WTC11 (cell line): ENCODE data around the gene LSM11. TPM values are rescaled to one million over a fixed set of nuclear protein-coding genes. Genes with fewer than 3 reads are reported as not detected.

ENCODE experiments used
- ATAC-seq: fragments of 200-7000 bp; cut with Tn5 transposase; 2 replicates; pipeline ENCODE4 v1.10.0; 2021; ENCODE audit warnings: mild to moderate bottlenecking, moderate library complexity
- CTCF ChIA-PET: fragments of 300-600 bp; sonication (Branson Sonifier 250); formaldehyde crosslinking; loops from one replicate; lab custom pipeline; 2021; ENCODE audit warnings: antibody characterized with exemption; lab: Charles Lee
- POLR2A ChIA-PET: fragments of 350-600 bp; sonication (Branson Sonifier 250); formaldehyde crosslinking; loops from one replicate; lab custom pipeline; 2021; ENCODE audit warnings: antibody characterized with exemption; lab: Charles Lee
- DNase-seq: peaks from one replicate; pipeline ENCODE4 v3.0.0; 2021; ENCODE audit warnings: low spot score
- H3K27ac Mint-ChIP-seq: 2 replicates; pipeline ENCODE4 v1.8.0; 2021; ENCODE audit warnings: mixed read lengths
- H3K27me3 Mint-ChIP-seq: 2 replicates; pipeline ENCODE4 v1.8.0; 2021; ENCODE audit warnings: low read depth, mild to moderate bottlenecking, moderate library complexity, mixed read lengths
- H3K36me3 Mint-ChIP-seq: 2 replicates; pipeline ENCODE4 v1.8.0; 2021; ENCODE audit warnings: mixed read lengths
- H3K4me1 Mint-ChIP-seq: 2 replicates; pipeline ENCODE4 v1.8.0; 2022; ENCODE audit warnings: mixed read lengths
- H3K4me3 Mint-ChIP-seq: 2 replicates; pipeline ENCODE4 v1.8.0; 2021; ENCODE audit warnings: mild to moderate bottlenecking, moderate library complexity, mixed read lengths
- H3K9me3 Mint-ChIP-seq: 2 replicates; pipeline ENCODE4 v1.8.0; 2021; ENCODE audit warnings: mixed read lengths
- ESRRA ChIP-seq: sonication (generic); formaldehyde crosslinking; IDR thresholded peaks from 2 replicates; pipeline ENCODE4 v1.8.1; 2022; ENCODE audit warnings: mild to moderate bottlenecking, missing genetic modification reagents, borderline replicate concordance
- ETV6 ChIP-seq: sonication (generic); formaldehyde crosslinking; IDR thresholded peaks from 2 replicates; pipeline ENCODE4 v1.8.1; 2022; ENCODE audit warnings: mild to moderate bottlenecking, missing genetic modification reagents
- FOXK1 ChIP-seq: sonication (generic); formaldehyde crosslinking; IDR thresholded peaks from 2 replicates; pipeline ENCODE4 v1.8.0; 2022; ENCODE audit warnings: mild to moderate bottlenecking, moderate library complexity, missing genetic modification reagents
- FOXP1 ChIP-seq: sonication (generic); formaldehyde crosslinking; IDR thresholded peaks from 2 replicates; pipeline ENCODE4 v1.8.0; 2022; ENCODE audit warnings: missing genetic modification reagents, mild to moderate bottlenecking, moderate library complexity, borderline replicate concordance
- GABPB1 ChIP-seq: sonication (generic); formaldehyde crosslinking; IDR thresholded peaks from 2 replicates; pipeline ENCODE4 v1.8.1; 2023; ENCODE audit warnings: mild to moderate bottlenecking, missing genetic modification reagents
- IRF2 ChIP-seq: sonication (generic); formaldehyde crosslinking; IDR thresholded peaks from 2 replicates; pipeline ENCODE4 v1.8.0; 2022; ENCODE audit warnings: low read depth, missing genetic modification reagents, borderline replicate concordance
- KAT7 ChIP-seq: sonication (generic); formaldehyde crosslinking; IDR thresholded peaks from 2 replicates; pipeline ENCODE4 v1.8.1; 2023; ENCODE audit warnings: missing genetic modification reagents, mild to moderate bottlenecking, borderline replicate concordance
- NFATC4 ChIP-seq: fragments of 250-450 bp; sonication (Bioruptor Pico); IDR thresholded peaks from 2 replicates; pipeline ENCODE4 v1.9.0; 2021; ENCODE audit warnings: mild to moderate bottlenecking
- NFYB ChIP-seq: sonication (generic); formaldehyde crosslinking; conservative IDR thresholded peaks from 2 replicates; pipeline ENCODE4 v1.8.0; 2022; ENCODE audit warnings: low read depth, missing genetic modification reagents
- NR1H2 ChIP-seq: sonication (generic); formaldehyde crosslinking; IDR thresholded peaks from 2 replicates; pipeline ENCODE4 v1.9.0; 2021; ENCODE audit warnings: mild to moderate bottlenecking, moderate library complexity, missing genetic modification reagents
- NR3C1 ChIP-seq: sonication (generic); formaldehyde crosslinking; conservative IDR thresholded peaks from 2 replicates; pipeline ENCODE4 v1.8.1; 2023; ENCODE audit warnings: low read depth, mild to moderate bottlenecking, missing genetic modification reagents
- OVOL2 ChIP-seq: fragments of 250-450 bp; sonication (Bioruptor Pico); IDR thresholded peaks from 2 replicates; pipeline ENCODE4 v1.9.0; 2021; ENCODE audit warnings: mild to moderate bottlenecking, borderline replicate concordance
- SMAD4 ChIP-seq: sonication (generic); formaldehyde crosslinking; IDR thresholded peaks from 2 replicates; pipeline ENCODE4 v1.8.0; 2022; ENCODE audit warnings: mild to moderate bottlenecking, missing genetic modification reagents
- SOX15 ChIP-seq: fragments of 250-450 bp; sonication (Bioruptor Pico); IDR thresholded peaks from 2 replicates; pipeline ENCODE4 v1.9.0; 2021; ENCODE audit warnings: mild to moderate bottlenecking
- TEAD1 ChIP-seq: sonication (generic); formaldehyde crosslinking; IDR thresholded peaks from 2 replicates; pipeline ENCODE4 v1.8.0; 2022; ENCODE audit warnings: mild to moderate bottlenecking, missing genetic modification reagents
- TP53 ChIP-seq: sonication (generic); formaldehyde crosslinking; IDR thresholded peaks from 2 replicates; pipeline ENCODE4 v1.8.1; 2023; ENCODE audit warnings: mild to moderate bottlenecking, missing genetic modification reagents
- ZNF263 ChIP-seq: sonication (generic); formaldehyde crosslinking; IDR thresholded peaks from 2 replicates; pipeline ENCODE4 v1.8.1; 2022; ENCODE audit warnings: low read depth, mild to moderate bottlenecking, moderate library complexity, missing genetic modification reagents
- ZNF317 ChIP-seq: sonication (generic); formaldehyde crosslinking; IDR thresholded peaks from 2 replicates; pipeline ENCODE4 v1.8.1; 2023; ENCODE audit warnings: low read depth, mild to moderate bottlenecking, moderate library complexity, missing genetic modification reagents, borderline replicate concordance
- ZNF396 ChIP-seq: fragments of 250-450 bp; sonication (Bioruptor Pico); IDR thresholded peaks from 2 replicates; pipeline ENCODE4 v1.8.0; 2021; ENCODE audit warnings: mild to moderate bottlenecking, moderate library complexity, borderline replicate concordance
- ZNF416 ChIP-seq: fragments of 250-450 bp; sonication (Bioruptor Pico); IDR thresholded peaks from 2 replicates; pipeline ENCODE4 v1.9.0; 2021; ENCODE audit warnings: mild to moderate bottlenecking, inconsistent platforms
- ZNF423 ChIP-seq: fragments of 250-450 bp; sonication (Bioruptor Pico); IDR thresholded peaks from 2 replicates; pipeline ENCODE4 v2.1.2; 2022; ENCODE audit warnings: mild to moderate bottlenecking, moderate library complexity
- ZNF671 ChIP-seq: fragments of 250-450 bp; sonication (Bioruptor Pico); IDR thresholded peaks from 2 replicates; pipeline ENCODE4 v1.8.0; 2021; ENCODE audit warnings: mild to moderate bottlenecking
- total RNA-seq: library from RNA; stranded (reverse); gene quantifications from 3 replicates; pipeline ENCODE4 v1.2.3, GENCODE V29; 2021
- TF ChIP-seq, protein P1 (sequence below): sonication (generic); formaldehyde crosslinking; IDR thresholded peaks from 2 replicates; pipeline ENCODE4 v1.8.1; 2023; ENCODE audit warnings: mild to moderate bottlenecking, missing genetic modification reagents, moderate library complexity
- TF ChIP-seq, protein P2 (sequence below): sonication (generic); formaldehyde crosslinking; IDR thresholded peaks from 2 replicates; pipeline ENCODE4 v1.8.1; 2022; ENCODE audit warnings: low read depth, mild to moderate bottlenecking, moderate library complexity, missing genetic modification reagents, borderline replicate concordance
- TF ChIP-seq, protein P3 (sequence below): sonication (generic); formaldehyde crosslinking; IDR thresholded peaks from 2 replicates; pipeline ENCODE4 v1.8.0; 2023; ENCODE audit warnings: mild to moderate bottlenecking, missing genetic modification reagents
- TF ChIP-seq, protein P4 (sequence below): sonication (generic); formaldehyde crosslinking; IDR thresholded peaks from 2 replicates; pipeline ENCODE4 v1.8.1; 2022; ENCODE audit warnings: mild to moderate bottlenecking, moderate library complexity, missing genetic modification reagents
- TF ChIP-seq, protein P5 (sequence below): fragments of 250-450 bp; sonication (Bioruptor Pico); IDR thresholded peaks from 2 replicates; pipeline ENCODE4 v1.9.0; 2021; ENCODE audit warnings: mild to moderate bottlenecking
- TF ChIP-seq, protein P6 (sequence below): sonication (generic); formaldehyde crosslinking; IDR thresholded peaks from 2 replicates; pipeline ENCODE4 v1.8.1; 2023; ENCODE audit warnings: mild to moderate bottlenecking, missing genetic modification reagents
- TF ChIP-seq, protein P7 (sequence below): sonication (generic); formaldehyde crosslinking; IDR thresholded peaks from 2 replicates; pipeline ENCODE4 v1.8.0; 2023; ENCODE audit warnings: missing genetic modification reagents

Gene LSM11
- total RNA-seq, 1 experiment from 2014 or later: 5.2 TPM

DNA sequence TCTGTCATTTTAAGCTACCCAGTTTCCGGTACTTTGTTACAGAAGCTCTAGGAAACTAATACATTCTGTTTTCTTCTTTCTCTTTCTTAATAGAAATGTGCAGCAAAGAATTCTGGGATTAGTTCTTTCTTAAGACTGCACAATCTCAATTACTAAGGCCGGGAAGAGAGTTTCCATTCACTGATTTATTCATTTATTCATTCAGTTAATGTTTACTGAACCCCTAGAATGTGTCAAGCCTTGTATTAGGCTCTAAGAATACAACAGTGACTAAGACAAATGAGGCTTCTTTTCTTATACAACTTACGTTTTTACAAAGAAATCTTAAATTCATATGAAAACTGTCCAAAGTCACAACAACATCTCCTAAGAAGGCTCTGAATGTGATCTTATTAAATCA lies 39.8 kb upstream of the LSM11 start (continued):
- TF ChIP-seq NR3C1 (CRISPR knock-in tag): no peak
- TF ChIP-seq, protein P1, sequence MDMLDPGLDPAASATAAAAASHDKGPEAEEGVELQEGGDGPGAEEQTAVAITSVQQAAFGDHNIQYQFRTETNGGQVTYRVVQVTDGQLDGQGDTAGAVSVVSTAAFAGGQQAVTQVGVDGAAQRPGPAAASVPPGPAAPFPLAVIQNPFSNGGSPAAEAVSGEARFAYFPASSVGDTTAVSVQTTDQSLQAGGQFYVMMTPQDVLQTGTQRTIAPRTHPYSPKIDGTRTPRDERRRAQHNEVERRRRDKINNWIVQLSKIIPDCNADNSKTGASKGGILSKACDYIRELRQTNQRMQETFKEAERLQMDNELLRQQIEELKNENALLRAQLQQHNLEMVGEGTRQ (CRISPR knock-in tag): no peak
- no peak for TF ChIP-seq SOX15
- TF ChIP-seq OVOL2: no peak
- TF ChIP-seq ETV6 (CRISPR knock-in tag): no peak
- no peak for TF ChIP-seq ZNF671 (CRISPR knock-in tag)
- no peak for TF ChIP-seq ESRRA (CRISPR knock-in tag)
- no peak for TF ChIP-seq FOXK1 (CRISPR knock-in tag)

DNA sequence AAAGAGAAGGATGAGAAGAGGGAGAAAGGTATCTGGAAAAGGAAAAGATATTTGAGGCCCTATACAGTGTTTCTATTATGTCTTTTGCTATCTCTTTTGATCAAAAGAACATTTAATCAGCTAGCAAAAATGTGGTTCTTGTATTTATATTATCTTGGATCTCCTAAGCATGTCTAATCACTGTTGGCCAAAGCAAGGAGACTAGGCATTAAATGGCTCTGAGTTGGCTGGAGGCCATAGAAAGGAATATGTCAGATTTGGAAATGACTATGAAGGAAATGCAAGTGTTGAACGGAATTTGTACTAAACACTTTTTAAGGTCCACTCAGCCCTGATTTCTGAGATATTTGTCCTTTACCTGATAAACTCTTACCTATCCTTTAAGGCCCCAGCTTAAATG lies 34.6 kb upstream of the LSM11 start:
- DNase-seq: no peak
- Mint-ChIP-seq H3K36me3 (no peaks in the 10 kb centered on the region), H3K9me3 (no peaks in the 10 kb centered on the region), H3K4me3 (no peak overlapping the region), H3K4me1 (no peaks in the 10 kb centered on the region), H3K27me3 (no peaks in the 10 kb centered on the region), H3K27ac (no peak overlapping the region)
- CTCF ChIA-PET: interaction anchor here (1.1 kb wide), 1 partner anchor 35 kb away, joined by 3 read pairs; the partner anchor contains the start of gene LSM11
- POLR2A ChIA-PET: no interaction called here
- TF ChIP-seq ZNF423 (CRISPR knock-in tag) (no peak), NR1H2 (no peak), SMAD4 (CRISPR knock-in tag) (no peak), ZNF317 (no peak), GABPB1 (no peak), TEAD1 (no peak), ETV6 (CRISPR knock-in tag) (no peak), ZNF396 (CRISPR knock-in tag) (no peak), ZNF263 (CRISPR knock-in tag) (no peak), NFYB (CRISPR knock-in tag) (no peak), NFATC4 (no peak), ESRRA (CRISPR knock-in tag) (no peak), ZNF416 (CRISPR knock-in tag) (no peak), SOX15 (no peak)
- TF ChIP-seq, protein P2, sequence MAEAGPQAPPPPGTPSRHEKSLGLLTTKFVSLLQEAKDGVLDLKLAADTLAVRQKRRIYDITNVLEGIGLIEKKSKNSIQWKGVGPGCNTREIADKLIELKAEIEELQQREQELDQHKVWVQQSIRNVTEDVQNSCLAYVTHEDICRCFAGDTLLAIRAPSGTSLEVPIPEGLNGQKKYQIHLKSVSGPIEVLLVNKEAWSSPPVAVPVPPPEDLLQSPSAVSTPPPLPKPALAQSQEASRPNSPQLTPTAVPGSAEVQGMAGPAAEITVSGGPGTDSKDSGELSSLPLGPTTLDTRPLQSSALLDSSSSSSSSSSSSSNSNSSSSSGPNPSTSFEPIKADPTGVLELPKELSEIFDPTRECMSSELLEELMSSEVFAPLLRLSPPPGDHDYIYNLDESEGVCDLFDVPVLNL (CRISPR knock-in tag): no peak
- TF ChIP-seq, protein P3, sequence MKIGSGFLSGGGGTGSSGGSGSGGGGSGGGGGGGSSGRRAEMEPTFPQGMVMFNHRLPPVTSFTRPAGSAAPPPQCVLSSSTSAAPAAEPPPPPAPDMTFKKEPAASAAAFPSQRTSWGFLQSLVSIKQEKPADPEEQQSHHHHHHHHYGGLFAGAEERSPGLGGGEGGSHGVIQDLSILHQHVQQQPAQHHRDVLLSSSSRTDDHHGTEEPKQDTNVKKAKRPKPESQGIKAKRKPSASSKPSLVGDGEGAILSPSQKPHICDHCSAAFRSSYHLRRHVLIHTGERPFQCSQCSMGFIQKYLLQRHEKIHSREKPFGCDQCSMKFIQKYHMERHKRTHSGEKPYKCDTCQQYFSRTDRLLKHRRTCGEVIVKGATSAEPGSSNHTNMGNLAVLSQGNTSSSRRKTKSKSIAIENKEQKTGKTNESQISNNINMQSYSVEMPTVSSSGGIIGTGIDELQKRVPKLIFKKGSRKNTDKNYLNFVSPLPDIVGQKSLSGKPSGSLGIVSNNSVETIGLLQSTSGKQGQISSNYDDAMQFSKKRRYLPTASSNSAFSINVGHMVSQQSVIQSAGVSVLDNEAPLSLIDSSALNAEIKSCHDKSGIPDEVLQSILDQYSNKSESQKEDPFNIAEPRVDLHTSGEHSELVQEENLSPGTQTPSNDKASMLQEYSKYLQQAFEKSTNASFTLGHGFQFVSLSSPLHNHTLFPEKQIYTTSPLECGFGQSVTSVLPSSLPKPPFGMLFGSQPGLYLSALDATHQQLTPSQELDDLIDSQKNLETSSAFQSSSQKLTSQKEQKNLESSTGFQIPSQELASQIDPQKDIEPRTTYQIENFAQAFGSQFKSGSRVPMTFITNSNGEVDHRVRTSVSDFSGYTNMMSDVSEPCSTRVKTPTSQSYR (CRISPR knock-in tag): no peak
- TF ChIP-seq, protein P4, sequence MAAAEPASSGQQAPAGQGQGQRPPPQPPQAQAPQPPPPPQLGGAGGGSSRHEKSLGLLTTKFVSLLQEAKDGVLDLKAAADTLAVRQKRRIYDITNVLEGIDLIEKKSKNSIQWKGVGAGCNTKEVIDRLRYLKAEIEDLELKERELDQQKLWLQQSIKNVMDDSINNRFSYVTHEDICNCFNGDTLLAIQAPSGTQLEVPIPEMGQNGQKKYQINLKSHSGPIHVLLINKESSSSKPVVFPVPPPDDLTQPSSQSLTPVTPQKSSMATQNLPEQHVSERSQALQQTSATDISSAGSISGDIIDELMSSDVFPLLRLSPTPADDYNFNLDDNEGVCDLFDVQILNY (CRISPR knock-in tag): no peak
- ATAC-seq: no peak

DNA sequence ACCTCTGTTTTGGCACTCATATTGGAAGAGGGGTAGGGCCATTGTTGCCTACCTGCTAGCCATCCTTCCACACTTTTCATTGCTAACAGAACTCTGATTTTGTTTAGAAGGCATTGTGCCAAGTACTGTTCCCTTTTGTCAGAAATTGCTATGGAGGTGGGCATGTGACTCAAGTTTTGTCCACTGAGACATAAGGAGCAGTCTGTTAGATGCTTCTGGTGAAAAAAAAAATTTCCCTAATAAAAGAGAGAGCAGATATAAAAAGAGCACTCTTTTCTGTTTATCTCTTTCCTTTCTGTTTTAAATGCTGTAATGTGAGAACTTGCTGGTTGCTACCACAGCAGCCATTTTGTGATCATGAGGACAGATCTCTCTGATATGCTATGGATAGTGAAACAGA lies 34.2 kb upstream of the LSM11 start:
- ATAC-seq (no peak), DNase-seq (no peak)
- ChIA-PET POLR2A (no interaction called here), CTCF (no interaction called here)
- H3K4me1 Mint-ChIP-seq: no peaks in the 10 kb centered on the region
- H3K27ac Mint-ChIP-seq: no peak overlapping the region
- H3K4me3 Mint-ChIP-seq: no peak overlapping the region
- no peaks in the 10 kb centered on the region for H3K27me3 Mint-ChIP-seq
- no peaks in the 10 kb centered on the region for H3K9me3 Mint-ChIP-seq
- H3K36me3 Mint-ChIP-seq: no peaks in the 10 kb centered on the region
- TF ChIP-seq, protein P5, sequence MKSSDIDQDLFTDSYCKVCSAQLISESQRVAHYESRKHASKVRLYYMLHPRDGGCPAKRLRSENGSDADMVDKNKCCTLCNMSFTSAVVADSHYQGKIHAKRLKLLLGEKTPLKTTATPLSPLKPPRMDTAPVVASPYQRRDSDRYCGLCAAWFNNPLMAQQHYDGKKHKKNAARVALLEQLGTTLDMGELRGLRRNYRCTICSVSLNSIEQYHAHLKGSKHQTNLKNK (CRISPR knock-in tag): no peak
- TF ChIP-seq, protein P6, sequence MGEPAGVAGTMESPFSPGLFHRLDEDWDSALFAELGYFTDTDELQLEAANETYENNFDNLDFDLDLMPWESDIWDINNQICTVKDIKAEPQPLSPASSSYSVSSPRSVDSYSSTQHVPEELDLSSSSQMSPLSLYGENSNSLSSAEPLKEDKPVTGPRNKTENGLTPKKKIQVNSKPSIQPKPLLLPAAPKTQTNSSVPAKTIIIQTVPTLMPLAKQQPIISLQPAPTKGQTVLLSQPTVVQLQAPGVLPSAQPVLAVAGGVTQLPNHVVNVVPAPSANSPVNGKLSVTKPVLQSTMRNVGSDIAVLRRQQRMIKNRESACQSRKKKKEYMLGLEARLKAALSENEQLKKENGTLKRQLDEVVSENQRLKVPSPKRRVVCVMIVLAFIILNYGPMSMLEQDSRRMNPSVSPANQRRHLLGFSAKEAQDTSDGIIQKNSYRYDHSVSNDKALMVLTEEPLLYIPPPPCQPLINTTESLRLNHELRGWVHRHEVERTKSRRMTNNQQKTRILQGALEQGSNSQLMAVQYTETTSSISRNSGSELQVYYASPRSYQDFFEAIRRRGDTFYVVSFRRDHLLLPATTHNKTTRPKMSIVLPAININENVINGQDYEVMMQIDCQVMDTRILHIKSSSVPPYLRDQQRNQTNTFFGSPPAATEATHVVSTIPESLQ (CRISPR knock-in tag): no peak
- TF ChIP-seq KAT7 (CRISPR knock-in tag) (no peak), TP53 (CRISPR knock-in tag) (no peak), IRF2 (CRISPR knock-in tag) (no peak), FOXP1 (CRISPR knock-in tag) (no peak)
- TF ChIP-seq, protein P7, sequence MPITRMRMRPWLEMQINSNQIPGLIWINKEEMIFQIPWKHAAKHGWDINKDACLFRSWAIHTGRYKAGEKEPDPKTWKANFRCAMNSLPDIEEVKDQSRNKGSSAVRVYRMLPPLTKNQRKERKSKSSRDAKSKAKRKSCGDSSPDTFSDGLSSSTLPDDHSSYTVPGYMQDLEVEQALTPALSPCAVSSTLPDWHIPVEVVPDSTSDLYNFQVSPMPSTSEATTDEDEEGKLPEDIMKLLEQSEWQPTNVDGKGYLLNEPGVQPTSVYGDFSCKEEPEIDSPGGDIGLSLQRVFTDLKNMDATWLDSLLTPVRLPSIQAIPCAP (CRISPR knock-in tag): no peak
